ENCODE results near the gene SAE1.

DNA sequence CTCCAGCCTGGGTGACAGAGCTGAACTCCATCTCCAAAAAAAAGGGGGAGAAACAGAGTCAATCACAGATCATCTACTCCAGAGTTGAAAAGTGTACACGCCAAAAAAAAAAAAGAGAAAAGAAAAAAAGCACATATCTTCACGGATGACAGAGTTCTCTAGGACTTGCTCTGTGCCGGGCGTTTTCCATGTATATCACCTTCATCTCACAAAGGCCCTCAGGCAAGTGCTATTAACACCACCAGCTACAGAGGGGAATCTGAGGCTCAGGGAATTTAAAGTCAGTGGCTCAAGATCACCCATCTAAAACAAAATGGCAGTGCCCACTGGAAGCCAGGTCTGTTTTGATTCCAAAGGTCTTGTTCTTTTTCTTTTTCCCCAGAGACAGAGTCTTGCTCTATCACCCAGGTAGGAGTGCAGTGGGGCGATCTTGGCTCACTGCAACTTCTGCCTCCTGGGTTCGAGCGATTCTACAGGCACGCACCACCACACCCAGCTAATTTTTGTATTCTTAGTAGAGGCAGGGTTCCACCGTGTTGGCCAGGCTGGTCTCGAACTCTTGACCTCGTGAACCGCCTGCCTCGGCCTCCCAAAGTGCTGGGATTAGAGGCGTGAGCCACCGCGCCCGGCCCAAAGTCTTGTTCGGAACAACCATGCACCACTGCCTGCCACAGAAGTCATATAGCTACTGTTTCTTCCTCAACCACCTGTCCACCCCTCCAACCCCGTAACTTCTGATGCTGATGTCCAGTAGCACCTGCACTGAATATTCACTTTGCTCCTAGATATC lies 42.2 kb downstream of the SAE1 start:
- no peak for TF ChIP-seq EZH2 (IDR thresholded peaks at IDR 0.05; ENCODE audit: borderline replicate concordance, low read length)
- TF ChIP-seq, protein P1, sequence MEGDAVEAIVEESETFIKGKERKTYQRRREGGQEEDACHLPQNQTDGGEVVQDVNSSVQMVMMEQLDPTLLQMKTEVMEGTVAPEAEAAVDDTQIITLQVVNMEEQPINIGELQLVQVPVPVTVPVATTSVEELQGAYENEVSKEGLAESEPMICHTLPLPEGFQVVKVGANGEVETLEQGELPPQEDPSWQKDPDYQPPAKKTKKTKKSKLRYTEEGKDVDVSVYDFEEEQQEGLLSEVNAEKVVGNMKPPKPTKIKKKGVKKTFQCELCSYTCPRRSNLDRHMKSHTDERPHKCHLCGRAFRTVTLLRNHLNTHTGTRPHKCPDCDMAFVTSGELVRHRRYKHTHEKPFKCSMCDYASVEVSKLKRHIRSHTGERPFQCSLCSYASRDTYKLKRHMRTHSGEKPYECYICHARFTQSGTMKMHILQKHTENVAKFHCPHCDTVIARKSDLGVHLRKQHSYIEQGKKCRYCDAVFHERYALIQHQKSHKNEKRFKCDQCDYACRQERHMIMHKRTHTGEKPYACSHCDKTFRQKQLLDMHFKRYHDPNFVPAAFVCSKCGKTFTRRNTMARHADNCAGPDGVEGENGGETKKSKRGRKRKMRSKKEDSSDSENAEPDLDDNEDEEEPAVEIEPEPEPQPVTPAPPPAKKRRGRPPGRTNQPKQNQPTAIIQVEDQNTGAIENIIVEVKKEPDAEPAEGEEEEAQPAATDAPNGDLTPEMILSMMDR (conservative IDR thresholded peaks at IDR 0.05 in 1 of 2, IDR thresholded peaks at IDR 0.05 in 1 of 2; ENCODE audit: extremely low read depth in 1 of 2, insufficient read depth in 1 of 2, low read depth in 1 of 2, low read length in 2 of 2): no peak

All from mammary epithelial cell (primary cell).